Loucy (cell line): Measurements from ENCODE around the gene ABCG1.

Experiments
- H2AFZ ChIP-seq: fragments of 200-600 bp; sonication (generic); 2 replicates; pipeline ENCODE4 v1.6.0; 2016; ENCODE audit warnings: antibody characterized with exemption, mild to moderate bottlenecking, low read length, moderate library complexity
- H3F3A ChIP-seq: fragments of 200-600 bp; 2 replicates; pipeline ENCODE4 v1.6.0; 2016; ENCODE audit warnings: antibody characterized with exemption, low read depth, mild to moderate bottlenecking
- H3K27me3 ChIP-seq: fragments of 200-600 bp; sonication (generic); 2 replicates; pipeline ENCODE4 v1.6.1; 2014; ENCODE audit warnings: low read length, mild to moderate bottlenecking; ENCODE audit not compliant: insufficient read depth, poor library complexity, severe bottlenecking
- H3K36me3 ChIP-seq: fragments of 200-600 bp; sonication (generic); 2 replicates; pipeline ENCODE4 v1.6.1; 2016; ENCODE audit warnings: low read length; ENCODE audit not compliant: insufficient read depth
- H3K4me1 ChIP-seq: fragments of 200-600 bp; sonication (generic); 2 replicates; pipeline ENCODE4 v1.5.1; 2014; ENCODE audit warnings: low read length, mild to moderate bottlenecking; ENCODE audit not compliant: insufficient read depth, poor library complexity, severe bottlenecking
- H3K4me2 ChIP-seq: fragments of 200-600 bp; sonication (generic); 2 replicates; pipeline ENCODE4 v1.6.0; 2014; ENCODE audit warnings: antibody characterized with exemption, low read length, low read depth, mild to moderate bottlenecking; ENCODE audit not compliant: poor library complexity, severe bottlenecking
- H3K4me3 ChIP-seq: fragments of 200-600 bp; sonication (generic); 2 replicates; pipeline ENCODE4 v1.5.1; 2014; ENCODE audit warnings: low read length, mild to moderate bottlenecking, mixed read lengths; ENCODE audit not compliant: poor library complexity, severe bottlenecking
- H3K79me2 ChIP-seq: fragments of 200-600 bp; sonication (generic); 2 replicates; pipeline ENCODE4 v1.6.1; 2014; ENCODE audit warnings: low read length; ENCODE audit not compliant: insufficient read depth
- H3K9ac ChIP-seq: fragments of 200-600 bp; sonication (generic); 2 replicates; pipeline ENCODE4 v1.6.0; 2014; ENCODE audit warnings: mild to moderate bottlenecking, low read depth, low read length, moderate library complexity; ENCODE audit not compliant: poor library complexity, severe bottlenecking
- H3K9me2 ChIP-seq: fragments of 200-600 bp; sonication (generic); replicated peaks from 2 replicates; pipeline ENCODE4 v1.6.1; 2016; ENCODE audit warnings: low read depth, low read length, mixed read lengths
- H3K9me3 ChIP-seq: fragments of 200-600 bp; sonication (generic); 2 replicates; pipeline ENCODE4 v1.6.1; 2014; ENCODE audit warnings: mild to moderate bottlenecking, antibody characterized with exemption, low read length, low read depth; ENCODE audit not compliant: insufficient read depth
- H4K20me1 ChIP-seq: fragments of 200-600 bp; sonication (generic); 2 replicates; pipeline ENCODE4 v1.6.0; 2014; ENCODE audit warnings: antibody characterized with exemption, low read length, mild to moderate bottlenecking; ENCODE audit not compliant: insufficient read depth, poor library complexity, severe bottlenecking
- EZH2phosphoT487 ChIP-seq: fragments of 200-600 bp; IDR thresholded peaks from 2 replicates; pipeline ENCODE4 v1.6.1; 2018; ENCODE audit warnings: antibody characterized with exemption, mild to moderate bottlenecking, moderate library complexity, borderline replicate concordance
- TF ChIP-seq, protein P1 (sequence below): fragments of 200-600 bp; sonication (generic); conservative IDR thresholded peaks from 2 replicates; pipeline ENCODE4 v1.5.1; 2014; ENCODE audit warnings: mild to moderate bottlenecking, antibody characterized with exemption, low read length

Gene ABCG1

DNA sequence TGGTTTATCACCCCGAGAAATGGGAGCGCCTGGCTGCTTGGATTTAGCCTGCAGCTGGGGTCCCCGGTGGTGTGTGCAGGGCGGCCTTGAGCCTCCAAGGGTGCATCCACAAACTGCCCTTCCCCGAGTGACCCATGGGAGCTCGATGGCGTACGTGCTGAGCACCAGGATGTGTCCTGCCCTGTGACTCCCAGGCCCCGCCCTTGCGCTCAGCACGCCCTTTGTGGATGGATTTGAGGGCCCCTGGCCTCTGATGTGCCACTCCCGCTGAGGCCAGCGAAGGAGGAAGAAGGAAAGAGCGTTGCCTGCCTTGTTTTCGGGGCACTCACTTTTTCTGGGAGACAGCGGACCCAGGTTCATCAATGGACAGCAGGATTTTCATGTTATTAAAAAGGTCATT, 98.0 kb downstream of the ABCG1 start:
- H3F3A ChIP-seq: no peaks in the 10 kb centered on the region; the same call in 1 of the 2 replicates
- no peak overlapping the region for H2AFZ ChIP-seq
- no peaks in the 10 kb centered on the region for H3K27me3 ChIP-seq
- no peak overlapping the region for H3K4me3 ChIP-seq
- no peak overlapping the region for H3K9ac ChIP-seq
- no peaks in the 10 kb centered on the region for H3K9me3 ChIP-seq
- peaks cover 48% of the 10 kb centered on the region for H3K4me1 ChIP-seq
- H3K36me3 ChIP-seq: no peaks in the 10 kb centered on the region
- H3K9me2 ChIP-seq: no peaks in the 10 kb centered on the region
- no peak overlapping the region for H3K4me2 ChIP-seq
- no peaks in the 10 kb centered on the region for H3K79me2 ChIP-seq
- H4K20me1 ChIP-seq: no peaks in the 10 kb centered on the region
- TF ChIP-seq EZH2phosphoT487: no peak
- TF ChIP-seq, protein P1, sequence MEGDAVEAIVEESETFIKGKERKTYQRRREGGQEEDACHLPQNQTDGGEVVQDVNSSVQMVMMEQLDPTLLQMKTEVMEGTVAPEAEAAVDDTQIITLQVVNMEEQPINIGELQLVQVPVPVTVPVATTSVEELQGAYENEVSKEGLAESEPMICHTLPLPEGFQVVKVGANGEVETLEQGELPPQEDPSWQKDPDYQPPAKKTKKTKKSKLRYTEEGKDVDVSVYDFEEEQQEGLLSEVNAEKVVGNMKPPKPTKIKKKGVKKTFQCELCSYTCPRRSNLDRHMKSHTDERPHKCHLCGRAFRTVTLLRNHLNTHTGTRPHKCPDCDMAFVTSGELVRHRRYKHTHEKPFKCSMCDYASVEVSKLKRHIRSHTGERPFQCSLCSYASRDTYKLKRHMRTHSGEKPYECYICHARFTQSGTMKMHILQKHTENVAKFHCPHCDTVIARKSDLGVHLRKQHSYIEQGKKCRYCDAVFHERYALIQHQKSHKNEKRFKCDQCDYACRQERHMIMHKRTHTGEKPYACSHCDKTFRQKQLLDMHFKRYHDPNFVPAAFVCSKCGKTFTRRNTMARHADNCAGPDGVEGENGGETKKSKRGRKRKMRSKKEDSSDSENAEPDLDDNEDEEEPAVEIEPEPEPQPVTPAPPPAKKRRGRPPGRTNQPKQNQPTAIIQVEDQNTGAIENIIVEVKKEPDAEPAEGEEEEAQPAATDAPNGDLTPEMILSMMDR: no peak

DNA sequence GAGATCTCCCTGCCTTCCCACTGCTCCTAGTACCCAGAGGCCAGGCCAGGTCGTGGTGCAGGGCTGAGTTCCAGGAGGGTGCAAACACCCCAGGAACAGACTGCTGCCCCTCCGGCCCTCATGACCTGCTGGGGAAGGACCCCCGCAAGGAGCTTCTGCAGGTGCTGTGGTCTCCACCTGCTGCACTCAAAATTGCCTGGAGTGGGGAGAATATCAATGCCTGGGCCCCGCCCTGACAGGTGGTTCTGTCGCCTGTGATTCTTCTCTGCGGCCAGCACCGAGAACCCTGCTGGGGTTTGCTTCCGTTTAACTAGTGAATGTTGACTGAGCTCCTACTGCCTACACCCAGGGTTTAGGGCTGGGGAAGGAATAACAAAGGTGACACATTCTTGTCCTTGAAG, 98.4 kb downstream of the ABCG1 start:
- Histone ChIP-seq H3K27me3 (no peaks in the 10 kb centered on the region), H3F3A (no peaks in the 10 kb centered on the region; the same call in 1 of the 2 replicates), H3K9me2 (no peaks in the 10 kb centered on the region), H4K20me1 (no peaks in the 10 kb centered on the region), H2AFZ (no peak overlapping the region), H3K4me3 (no peak overlapping the region), H3K36me3 (no peaks in the 10 kb centered on the region), H3K9ac (no peak overlapping the region), H3K4me1 (peaks cover 48% of the 10 kb centered on the region), H3K4me2 (no peak overlapping the region), H3K9me3 (no peaks in the 10 kb centered on the region), H3K79me2 (no peaks in the 10 kb centered on the region)
- no peak for TF ChIP-seq EZH2phosphoT487
- TF ChIP-seq, protein P1: no peak

DNA sequence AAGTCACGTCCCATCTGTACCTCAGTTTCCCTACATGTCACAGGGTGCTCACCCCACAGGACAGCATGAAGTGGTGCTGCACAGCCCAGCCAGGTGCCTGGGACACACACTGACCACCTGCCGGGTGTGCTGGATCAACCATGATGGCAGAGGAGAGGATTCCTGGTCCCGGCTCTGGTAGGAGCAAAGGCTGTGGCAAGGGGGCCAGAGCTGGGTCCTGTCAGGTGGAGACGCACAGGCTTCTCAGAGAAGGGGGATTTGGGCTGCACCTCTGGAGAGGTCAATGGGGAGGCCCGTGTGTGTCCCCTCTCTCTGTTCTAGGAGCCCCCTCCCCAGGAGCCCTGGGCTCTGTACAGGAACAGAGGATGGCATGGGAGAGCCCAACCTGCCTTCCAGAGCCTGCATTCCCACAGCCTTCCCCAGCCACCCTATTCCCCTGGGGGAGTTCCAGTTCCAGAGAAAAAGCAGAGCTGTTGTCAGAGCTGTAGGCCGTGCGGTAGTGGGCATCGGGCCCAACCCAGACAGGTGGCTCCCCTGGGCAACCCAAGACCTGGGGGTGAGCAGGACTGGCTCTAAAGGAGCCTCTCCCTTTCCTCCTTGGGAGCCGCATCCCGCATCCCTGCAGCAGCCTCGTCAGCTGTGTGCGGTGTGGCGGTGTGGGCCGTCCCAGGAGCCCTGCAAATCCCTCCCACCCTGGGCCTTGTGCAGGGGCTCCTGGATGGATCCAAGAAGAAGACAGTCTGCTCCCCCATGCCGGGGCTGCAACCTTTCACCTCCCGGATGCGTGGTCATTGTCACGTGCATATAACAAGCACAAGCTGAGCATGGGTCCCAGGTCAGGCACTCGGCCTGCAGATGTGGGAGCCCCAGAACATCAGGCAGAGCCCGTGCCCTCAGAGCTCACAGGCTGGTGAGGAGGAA, 99.1 kb downstream of the ABCG1 start:
- Histone ChIP-seq H3K4me2 (no peak overlapping the region), H3K4me3 (no peak overlapping the region), H3K9ac (no peak overlapping the region), H3K4me1 (peaks cover 41% of the 10 kb centered on the region), H3K9me3 (no peaks in the 10 kb centered on the region), H3K36me3 (no peaks in the 10 kb centered on the region), H4K20me1 (no peaks in the 10 kb centered on the region), H3K27me3 (no peaks in the 10 kb centered on the region), H3F3A (no peaks in the 10 kb centered on the region; the same call in 1 of the 2 replicates), H3K9me2 (no peaks in the 10 kb centered on the region), H2AFZ (no peak overlapping the region), H3K79me2 (no peaks in the 10 kb centered on the region)
- TF ChIP-seq, protein P1: no peak
- TF ChIP-seq EZH2phosphoT487: no peak
